Fibroblast of pulmonary artery (primary cell): ENCODE results near the gene PLPPR3.
"Not testable (repeated sequence)": the region's sequence is repeated elsewhere in the genome, so short reads cannot be mapped to it uniquely, and the experiment has no call there.

ENCODE experiments used
- DNase-seq: peaks from one replicate; pipeline ENCODE4 v3.0.0-alpha.2; 2010; ENCODE audit warnings: low read depth
- H3K4me3 ChIP-seq: replicated peaks from 2 replicates; pipeline ENCODE4 v1.5.1; 2011; ENCODE audit warnings: low read depth, mild to moderate bottlenecking, control low read depth, low read length, moderate library complexity
- TF ChIP-seq, protein P1 (sequence below): IDR thresholded peaks from 2 replicates; pipeline ENCODE4 v1.5.1; 2011; ENCODE audit warnings: mild to moderate bottlenecking, control low read depth, low read length, inconsistent platforms; ENCODE audit errors: missing control alignments

Gene PLPPR3

DNA sequence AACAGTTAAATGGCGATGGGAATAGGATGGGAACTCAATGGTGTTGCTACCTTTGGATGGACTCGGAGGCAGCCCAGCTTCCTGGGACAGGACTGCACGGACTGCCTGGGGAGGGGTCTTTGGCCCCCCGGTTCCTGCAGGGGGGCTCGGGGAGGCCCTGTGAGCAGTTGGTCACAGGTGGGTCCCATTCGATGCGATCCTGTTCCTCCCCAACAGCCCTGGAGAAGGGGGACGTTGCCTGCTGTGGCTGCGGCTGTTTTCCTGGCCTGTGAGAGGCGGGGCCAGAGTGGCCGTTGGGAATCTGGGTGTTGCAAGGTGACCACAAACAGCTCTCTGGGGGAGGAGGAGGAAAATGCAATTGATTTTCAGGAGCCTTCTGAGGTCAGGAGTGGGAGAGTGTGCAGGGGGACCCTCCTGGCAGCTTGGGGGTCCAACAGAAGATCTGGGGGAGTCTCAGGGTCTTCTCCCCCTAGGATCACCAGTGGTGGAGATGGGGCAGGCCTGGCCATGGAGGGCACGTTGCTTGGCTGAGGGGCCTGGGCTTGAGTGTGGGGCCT, 1.9 kb upstream of the PLPPR3 start:
- H3K4me3 ChIP-seq = no peak overlapping the region
- DNase-seq = no peak
- TF ChIP-seq, protein P1, sequence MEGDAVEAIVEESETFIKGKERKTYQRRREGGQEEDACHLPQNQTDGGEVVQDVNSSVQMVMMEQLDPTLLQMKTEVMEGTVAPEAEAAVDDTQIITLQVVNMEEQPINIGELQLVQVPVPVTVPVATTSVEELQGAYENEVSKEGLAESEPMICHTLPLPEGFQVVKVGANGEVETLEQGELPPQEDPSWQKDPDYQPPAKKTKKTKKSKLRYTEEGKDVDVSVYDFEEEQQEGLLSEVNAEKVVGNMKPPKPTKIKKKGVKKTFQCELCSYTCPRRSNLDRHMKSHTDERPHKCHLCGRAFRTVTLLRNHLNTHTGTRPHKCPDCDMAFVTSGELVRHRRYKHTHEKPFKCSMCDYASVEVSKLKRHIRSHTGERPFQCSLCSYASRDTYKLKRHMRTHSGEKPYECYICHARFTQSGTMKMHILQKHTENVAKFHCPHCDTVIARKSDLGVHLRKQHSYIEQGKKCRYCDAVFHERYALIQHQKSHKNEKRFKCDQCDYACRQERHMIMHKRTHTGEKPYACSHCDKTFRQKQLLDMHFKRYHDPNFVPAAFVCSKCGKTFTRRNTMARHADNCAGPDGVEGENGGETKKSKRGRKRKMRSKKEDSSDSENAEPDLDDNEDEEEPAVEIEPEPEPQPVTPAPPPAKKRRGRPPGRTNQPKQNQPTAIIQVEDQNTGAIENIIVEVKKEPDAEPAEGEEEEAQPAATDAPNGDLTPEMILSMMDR = no peak

DNA sequence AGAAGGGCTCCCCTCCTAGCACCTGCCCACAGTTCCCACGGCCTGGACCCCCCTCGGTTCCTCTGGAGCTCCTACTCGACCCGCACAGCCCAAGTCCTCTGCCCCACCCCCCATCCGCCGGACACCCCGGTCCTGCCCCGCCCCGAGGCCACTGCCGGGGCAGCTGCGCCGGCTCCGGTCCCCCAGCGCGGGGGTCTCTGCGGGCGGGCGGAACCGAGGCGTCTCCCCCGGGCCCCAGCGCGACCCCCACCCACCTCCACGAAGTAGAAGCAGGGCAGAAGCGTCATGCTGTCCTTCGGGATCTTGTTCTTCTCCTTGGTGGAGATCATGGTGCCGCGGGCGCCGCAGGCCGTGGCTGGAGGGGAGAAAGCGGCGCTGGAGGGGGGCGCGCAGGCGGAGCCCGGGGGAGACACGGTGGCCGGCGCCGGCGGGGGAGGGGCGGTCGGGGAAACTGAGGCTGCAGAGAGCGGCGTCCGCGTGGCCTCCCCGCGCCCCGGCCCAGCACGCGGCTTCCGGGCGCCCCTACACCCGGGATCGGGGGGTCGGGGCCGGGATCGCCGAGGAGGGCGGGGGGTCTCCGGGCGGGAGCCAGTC, 427 bp downstream of the PLPPR3 start:
- DNase-seq = no peak
- TF ChIP-seq, protein P1 = no peak
- peak overlapping the region; percentile 24 for H3K4me3 ChIP-seq

DNA sequence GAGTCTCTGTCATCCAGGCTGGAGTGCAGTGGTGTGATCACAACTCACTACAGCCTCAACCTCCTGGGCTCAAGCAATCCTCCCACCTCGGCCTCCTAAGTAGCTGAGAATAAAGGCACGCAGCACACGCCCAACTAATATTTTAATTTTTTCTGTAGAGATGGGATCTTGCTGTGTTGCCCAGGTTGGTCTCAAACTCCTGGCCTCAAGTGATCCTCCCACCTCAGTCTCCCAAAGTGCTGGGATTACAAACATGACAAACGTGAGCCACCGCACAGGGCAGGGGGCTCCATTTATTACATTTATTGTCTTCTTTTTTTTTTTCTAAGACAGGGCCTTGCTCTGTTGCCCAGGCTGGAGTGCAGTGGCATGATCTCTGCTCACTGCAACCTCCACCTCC, 1.5 kb downstream of the PLPPR3 start:
- not testable (repeated sequence) for H3K4me3 ChIP-seq, DNase-seq

DNA sequence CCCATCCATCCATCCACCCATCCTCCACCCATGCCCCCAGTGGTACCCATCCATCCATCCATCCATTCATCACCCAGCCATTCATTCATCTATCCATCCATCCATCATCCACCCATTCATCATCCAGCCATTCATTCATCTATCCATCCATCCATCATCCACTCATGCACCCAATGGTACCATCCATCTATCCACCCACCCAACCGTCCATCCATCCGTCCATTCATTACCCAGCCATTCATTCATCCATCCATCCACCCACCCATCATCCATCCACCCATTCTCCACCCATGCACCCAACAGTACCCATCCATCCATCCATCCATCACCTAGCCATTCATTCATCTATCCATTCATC, 5.3 kb downstream of the PLPPR3 start:
- DNase-seq = no peak
- H3K4me3 ChIP-seq = no peak overlapping the region
- TF ChIP-seq, protein P1 = no peak

DNA sequence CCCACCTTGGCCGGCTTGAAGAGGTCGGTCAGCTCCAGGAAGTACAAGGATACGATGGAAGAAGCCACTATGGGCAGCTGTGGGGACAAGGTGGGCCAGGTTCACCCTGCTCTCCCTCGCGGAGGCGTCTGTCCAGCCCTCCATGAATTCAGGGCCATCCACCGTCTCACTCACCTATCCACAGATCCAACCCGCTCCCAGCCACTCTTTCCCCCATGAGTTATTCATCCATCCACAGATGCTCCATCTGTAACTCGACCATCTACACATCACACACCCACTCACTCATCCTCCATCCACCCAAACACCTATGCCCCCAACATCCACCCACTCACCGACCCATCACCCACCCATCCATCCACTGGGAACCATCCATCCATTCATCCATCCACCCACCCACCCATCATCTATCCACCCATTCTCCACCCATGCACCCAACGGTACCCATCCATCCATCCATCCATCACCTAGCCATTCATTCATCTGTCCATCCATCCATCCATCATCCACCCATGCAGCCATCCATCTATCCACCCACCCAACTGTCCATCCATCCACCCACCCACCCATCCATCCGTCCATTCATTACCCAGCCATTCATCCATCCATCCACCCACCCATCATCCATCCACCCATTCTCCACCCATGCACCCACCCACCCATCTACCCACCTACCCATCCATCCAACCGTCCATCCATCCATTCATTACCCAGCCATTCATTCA, 5.8 kb downstream of the PLPPR3 start:
- TF ChIP-seq, protein P1 = no peak
- no peak for DNase-seq
- H3K4me3 ChIP-seq = no peak overlapping the region

DNA sequence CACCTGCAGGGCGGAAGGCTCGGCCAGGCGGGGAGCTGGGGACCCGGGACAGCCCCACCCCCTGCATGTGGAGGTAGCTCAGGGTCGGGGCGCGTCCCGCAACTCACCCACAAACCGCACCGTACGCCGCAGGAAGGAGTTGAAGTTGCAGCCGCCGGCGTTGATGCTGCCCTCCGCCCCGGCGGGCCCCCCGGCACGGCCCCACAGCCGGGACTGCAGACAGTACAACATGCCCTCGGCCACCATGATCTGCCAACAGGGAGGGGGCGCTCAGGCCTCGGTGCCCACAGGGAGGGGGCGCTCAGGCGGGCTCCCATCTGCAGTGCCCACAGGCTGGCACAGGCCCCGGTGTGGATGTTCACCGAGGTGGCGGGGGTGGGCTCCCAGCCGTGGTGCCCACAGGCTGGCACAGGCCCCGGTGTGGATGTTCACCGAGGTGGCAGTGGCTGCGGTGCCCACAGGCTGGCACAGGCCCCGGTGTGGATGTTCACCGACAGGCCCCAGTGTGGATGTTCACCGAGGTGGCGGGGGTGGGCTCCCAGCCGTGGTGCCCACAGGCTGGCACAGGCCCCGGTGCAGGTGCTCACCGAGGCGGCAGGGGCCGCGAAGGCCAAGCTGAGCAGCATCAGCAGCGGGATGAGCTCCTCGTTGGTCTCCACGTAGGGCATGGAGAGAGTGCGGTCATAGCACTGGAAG, 6.5 kb downstream of the PLPPR3 start:
- no peak for DNase-seq
- H3K4me3 ChIP-seq = no peak overlapping the region
- TF ChIP-seq, protein P1 = no peak
